Measurements from ENCODE around the gene RNF126. TPM values are rescaled to one million over a fixed set of nuclear protein-coding genes. Genes with fewer than 3 reads are reported as not detected.
"Not testable (repeated sequence)": the region's sequence is repeated elsewhere in the genome, so short reads cannot be mapped to it uniquely, and the experiment has no call there.

RNF126 gene
- total RNA-seq, 1 donor from 2014 or later: 42.6 TPM

- FAIRE-seq: no peak
- DNase-seq (ENCODE audit: low read depth): no peak
- no peak for TF ChIP-seq CTCF (IDR thresholded peaks at IDR 0.05; ENCODE audit: insufficient read depth, low read length, severe bottlenecking)
- Histone ChIP-seq H3K4me3 (ENCODE audit: low read depth, low read length) (peak overlapping the region; percentile 53), H3K36me3 (ENCODE audit: control insufficient read depth, insufficient read depth, low read length) (peaks cover 1% of the 10 kb centered on the region), H3K27me3 (ENCODE audit: control insufficient read depth, insufficient read depth, low read length) (no peaks in the 10 kb centered on the region)
Measured at GRCh38 chr19:633786-634639, 29.0 kb downstream of the RNF126 start.

- FAIRE-seq: no peak
- peak within 1 kb of the TSS; percentile 53 for H3K4me3 ChIP-seq (ENCODE audit: low read depth, low read length)
- peak; percentile 20 for TF ChIP-seq CTCF (IDR thresholded peaks at IDR 0.05; ENCODE audit: insufficient read depth, low read length, severe bottlenecking)
Measured at GRCh38 chr19:633068-633785, 29.8 kb downstream of the RNF126 start, which contains the start of gene POLRMT. TSS of gene POLRMT (minus strand) at chr19:633537. CDS start at chr19:633512, 25 bp downstream.

GRCh38 chr19:632579-633067 lies 30.4 kb downstream of the RNF126 start:
- Histone ChIP-seq H3K27me3 (ENCODE audit: control insufficient read depth, insufficient read depth, low read length) (no peaks in the 10 kb centered on the region), H3K36me3 (ENCODE audit: control insufficient read depth, insufficient read depth, low read length) (peaks cover 1% of the 10 kb centered on the region), H3K4me3 (ENCODE audit: low read depth, low read length) (peak overlapping the region; percentile 53)
- FAIRE-seq: no peak
- peak; percentile 24 for DNase-seq (ENCODE audit: low read depth)
- TF ChIP-seq CTCF (IDR thresholded peaks at IDR 0.05; ENCODE audit: insufficient read depth, low read length, severe bottlenecking): no peak

More at GRCh38 chr19:633068-633785, 29.8 kb downstream of the RNF126 start, which contains the start of gene POLRMT:
- DNase-seq (ENCODE audit: low read depth): peak; percentile 95
- Histone ChIP-seq H3K27me3 (ENCODE audit: control insufficient read depth, insufficient read depth, low read length) (no peaks in the 10 kb centered on the region), H3K36me3 (ENCODE audit: control insufficient read depth, insufficient read depth, low read length) (peaks cover 1% of the 10 kb centered on the region)

- H3K4me3 ChIP-seq (ENCODE audit: low read depth, low read length): no peak overlapping the region
- DNase-seq (ENCODE audit: low read depth): no peak
- TF ChIP-seq CTCF (IDR thresholded peaks at IDR 0.05; ENCODE audit: insufficient read depth, low read length, severe bottlenecking): no peak
- H3K36me3 ChIP-seq (ENCODE audit: control insufficient read depth, insufficient read depth, low read length): peaks cover 1% of the 10 kb centered on the region
- no peaks in the 10 kb centered on the region for H3K27me3 ChIP-seq (ENCODE audit: control insufficient read depth, insufficient read depth, low read length)
- FAIRE-seq: no peak
Measured at GRCh38 chr19:629961-630714, 32.9 kb downstream of the RNF126 start.

- peak; percentile 52 for FAIRE-seq
- DNase-seq (ENCODE audit: low read depth); H3K27me3 ChIP-seq (ENCODE audit: control insufficient read depth, insufficient read depth, low read length); H3K4me3 ChIP-seq (ENCODE audit: low read depth, low read length); H3K36me3 ChIP-seq (ENCODE audit: control insufficient read depth, insufficient read depth, low read length): not testable (repeated sequence)
Measured at GRCh38 chr19:629515-629914, 33.5 kb downstream of the RNF126 start.
